ENCODE results near the gene NGEF. TPM values are rescaled to one million over a fixed set of nuclear protein-coding genes. Genes with fewer than 3 reads are reported as not detected.

The NGEF gene
- total and polyA plus RNA-seq, 3 donors from 2014 or later: 7.9 to 28.7 (median 15.6) TPM

DNA sequence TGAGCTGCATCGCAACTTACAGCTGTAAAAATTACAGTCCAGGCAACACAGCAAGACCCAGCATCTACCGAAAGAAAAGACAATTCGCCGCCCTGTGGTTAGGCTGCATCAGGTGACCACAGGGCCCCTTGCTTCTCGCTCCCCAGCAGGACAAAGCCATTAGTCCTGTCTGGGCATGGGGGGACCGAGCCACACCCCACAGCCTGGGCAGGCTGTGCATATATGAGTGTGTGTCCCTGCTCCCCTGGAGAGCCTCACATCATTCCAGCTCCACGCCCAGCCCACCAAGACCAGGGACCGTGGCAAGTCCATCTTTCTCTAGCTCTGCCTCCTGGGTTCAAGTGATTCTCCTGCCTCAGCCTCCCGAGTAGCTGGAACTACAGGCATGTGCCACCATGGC is 109.1 kb downstream of the NGEF start:
- TF ChIP-seq, protein P1, sequence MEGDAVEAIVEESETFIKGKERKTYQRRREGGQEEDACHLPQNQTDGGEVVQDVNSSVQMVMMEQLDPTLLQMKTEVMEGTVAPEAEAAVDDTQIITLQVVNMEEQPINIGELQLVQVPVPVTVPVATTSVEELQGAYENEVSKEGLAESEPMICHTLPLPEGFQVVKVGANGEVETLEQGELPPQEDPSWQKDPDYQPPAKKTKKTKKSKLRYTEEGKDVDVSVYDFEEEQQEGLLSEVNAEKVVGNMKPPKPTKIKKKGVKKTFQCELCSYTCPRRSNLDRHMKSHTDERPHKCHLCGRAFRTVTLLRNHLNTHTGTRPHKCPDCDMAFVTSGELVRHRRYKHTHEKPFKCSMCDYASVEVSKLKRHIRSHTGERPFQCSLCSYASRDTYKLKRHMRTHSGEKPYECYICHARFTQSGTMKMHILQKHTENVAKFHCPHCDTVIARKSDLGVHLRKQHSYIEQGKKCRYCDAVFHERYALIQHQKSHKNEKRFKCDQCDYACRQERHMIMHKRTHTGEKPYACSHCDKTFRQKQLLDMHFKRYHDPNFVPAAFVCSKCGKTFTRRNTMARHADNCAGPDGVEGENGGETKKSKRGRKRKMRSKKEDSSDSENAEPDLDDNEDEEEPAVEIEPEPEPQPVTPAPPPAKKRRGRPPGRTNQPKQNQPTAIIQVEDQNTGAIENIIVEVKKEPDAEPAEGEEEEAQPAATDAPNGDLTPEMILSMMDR (IDR thresholded peaks at IDR 0.05): no peak
- TF ChIP-seq POLR2A (IDR thresholded peaks at IDR 0.05): no peak
- intact Hi-C loops (cut with DNase I; ENCODE audit: low total_unique reads): no loop called here
- no peak for DNase-seq
- Histone ChIP-seq H3K4me3 (no peak overlapping the region), H3K27me3 (no peaks in the 10 kb centered on the region), H3K9me3 (no peaks in the 10 kb centered on the region), H3K36me3 (ENCODE audit: low read depth, missing control alignments) (no peaks in the 10 kb centered on the region), H3K4me1 (peaks cover 8% of the 10 kb centered on the region), H3K27ac (no peak overlapping the region)
- WGBS, 2 donors: 88 to 89% methylated on average over 8 to 9 of the region's 9 CpGs

DNA sequence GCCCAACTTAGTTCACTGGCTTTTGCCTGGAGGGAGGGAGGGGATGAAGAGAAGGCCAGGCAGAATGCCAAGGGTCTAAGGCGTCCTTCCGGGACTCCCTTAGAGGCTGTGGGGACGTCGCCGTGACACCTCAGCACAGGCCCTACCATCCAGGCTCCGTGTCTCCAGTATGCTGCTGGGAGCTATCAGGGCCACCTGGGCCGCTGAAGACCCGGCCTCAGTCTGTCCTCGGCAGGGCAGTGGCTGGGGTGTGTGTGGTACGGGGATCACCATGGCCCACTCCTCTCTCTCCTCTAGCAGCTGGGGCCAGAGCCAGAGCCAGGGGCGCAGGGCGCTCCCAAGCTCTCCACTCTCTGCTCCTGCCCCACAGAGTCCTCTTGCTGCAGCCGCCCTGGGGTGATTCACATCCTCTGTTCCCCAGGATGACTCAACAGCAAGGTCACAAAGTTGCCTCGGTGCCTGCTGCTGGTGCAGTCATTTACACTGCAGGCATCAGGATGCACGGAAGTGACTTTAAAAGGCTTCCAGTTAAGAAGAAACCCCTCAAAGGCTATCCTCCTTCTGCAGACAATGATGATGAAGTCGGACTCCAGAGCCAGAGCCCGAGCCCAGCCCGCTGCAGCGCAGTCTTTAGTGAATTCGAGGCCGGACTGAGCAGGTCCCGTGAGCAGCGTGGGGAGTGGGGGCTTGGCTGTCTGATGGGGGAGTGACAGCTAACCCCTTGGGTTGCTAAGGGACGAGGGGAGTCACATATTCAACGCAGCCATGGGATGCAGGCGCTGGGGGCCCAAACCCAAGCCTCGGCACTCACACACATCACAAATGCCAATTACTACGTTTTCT is 111.1 kb downstream of the NGEF start:
- no peak overlapping the region for H3K4me3 ChIP-seq
- 66 to 85% methylated on average over 18 to 28 of the region's 28 CpGs for WGBS, 2 donors
- no peaks in the 10 kb centered on the region for H3K27me3 ChIP-seq
- H3K9me3 ChIP-seq: no peaks in the 10 kb centered on the region
- H3K36me3 ChIP-seq (ENCODE audit: low read depth, missing control alignments): no peaks in the 10 kb centered on the region
- DNase-seq: no peak
- peaks cover 4% of the 10 kb centered on the region for H3K4me1 ChIP-seq
- no peak overlapping the region for H3K27ac ChIP-seq
- intact Hi-C loops (cut with DNase I; ENCODE audit: low total_unique reads): no loop called here
- no peak for TF ChIP-seq POLR2A (IDR thresholded peaks at IDR 0.05)
- TF ChIP-seq, protein P1 (IDR thresholded peaks at IDR 0.05): no peak

DNA sequence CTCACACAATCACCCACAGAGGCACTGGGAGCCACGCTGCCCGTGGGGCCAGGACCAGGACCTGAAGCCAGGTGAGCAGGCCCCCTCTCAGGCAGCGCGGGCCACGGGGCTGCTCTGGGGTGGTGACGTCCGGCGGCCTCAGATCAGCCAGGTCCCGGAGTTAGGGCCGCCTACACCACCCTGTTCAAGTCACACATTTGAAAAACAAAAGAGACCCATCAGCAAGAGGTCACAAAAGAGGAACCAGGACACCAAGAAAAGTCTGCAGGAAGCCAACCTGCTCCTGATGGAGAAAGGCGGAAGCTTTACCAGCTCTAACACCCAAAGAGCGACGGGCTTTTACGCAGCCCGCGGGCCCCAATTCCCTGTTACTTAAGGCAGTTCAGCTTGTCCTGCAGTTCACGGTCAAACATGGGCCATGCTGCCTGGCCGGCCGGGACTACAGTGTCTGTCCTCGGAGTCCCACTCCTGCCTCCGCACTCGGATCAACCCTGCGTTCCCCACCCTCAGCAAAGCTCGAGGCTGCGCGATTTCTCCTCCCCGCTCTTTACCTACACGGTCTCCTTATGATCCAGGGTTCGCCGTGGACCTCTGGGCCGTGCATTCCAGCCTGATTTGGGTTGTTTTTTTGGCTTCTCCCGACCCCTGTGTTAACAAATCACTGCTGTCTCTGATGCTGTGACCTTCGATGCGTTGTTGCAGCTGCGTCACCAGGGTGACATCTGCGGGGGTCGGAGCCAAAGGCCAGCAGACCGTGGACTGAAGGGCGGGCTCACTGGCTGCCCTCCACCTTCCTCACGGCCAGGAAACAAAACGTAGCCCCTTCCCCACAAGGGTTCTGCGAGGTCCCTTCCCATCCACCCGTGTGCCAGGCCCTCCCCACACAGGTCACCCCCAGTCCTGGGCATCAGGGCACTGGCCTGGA is 112.0 kb downstream of the NGEF start:
- H3K27ac ChIP-seq: no peak overlapping the region
- TF ChIP-seq, protein P1 (IDR thresholded peaks at IDR 0.05): no peak
- no peak for TF ChIP-seq POLR2A (IDR thresholded peaks at IDR 0.05)
- peak; percentile 32 for DNase-seq
- H3K36me3 ChIP-seq (ENCODE audit: low read depth, missing control alignments): no peaks in the 10 kb centered on the region
- 43 to 53% methylated on average over 42 to 43 of the region's 43 CpGs for WGBS, 2 donors
- H3K9me3 ChIP-seq: no peaks in the 10 kb centered on the region
- intact Hi-C loops (cut with DNase I; ENCODE audit: low total_unique reads): no loop called here
- no peak overlapping the region for H3K4me3 ChIP-seq
- H3K27me3 ChIP-seq: no peaks in the 10 kb centered on the region
- H3K4me1 ChIP-seq: peaks cover 4% of the 10 kb centered on the region

DNA sequence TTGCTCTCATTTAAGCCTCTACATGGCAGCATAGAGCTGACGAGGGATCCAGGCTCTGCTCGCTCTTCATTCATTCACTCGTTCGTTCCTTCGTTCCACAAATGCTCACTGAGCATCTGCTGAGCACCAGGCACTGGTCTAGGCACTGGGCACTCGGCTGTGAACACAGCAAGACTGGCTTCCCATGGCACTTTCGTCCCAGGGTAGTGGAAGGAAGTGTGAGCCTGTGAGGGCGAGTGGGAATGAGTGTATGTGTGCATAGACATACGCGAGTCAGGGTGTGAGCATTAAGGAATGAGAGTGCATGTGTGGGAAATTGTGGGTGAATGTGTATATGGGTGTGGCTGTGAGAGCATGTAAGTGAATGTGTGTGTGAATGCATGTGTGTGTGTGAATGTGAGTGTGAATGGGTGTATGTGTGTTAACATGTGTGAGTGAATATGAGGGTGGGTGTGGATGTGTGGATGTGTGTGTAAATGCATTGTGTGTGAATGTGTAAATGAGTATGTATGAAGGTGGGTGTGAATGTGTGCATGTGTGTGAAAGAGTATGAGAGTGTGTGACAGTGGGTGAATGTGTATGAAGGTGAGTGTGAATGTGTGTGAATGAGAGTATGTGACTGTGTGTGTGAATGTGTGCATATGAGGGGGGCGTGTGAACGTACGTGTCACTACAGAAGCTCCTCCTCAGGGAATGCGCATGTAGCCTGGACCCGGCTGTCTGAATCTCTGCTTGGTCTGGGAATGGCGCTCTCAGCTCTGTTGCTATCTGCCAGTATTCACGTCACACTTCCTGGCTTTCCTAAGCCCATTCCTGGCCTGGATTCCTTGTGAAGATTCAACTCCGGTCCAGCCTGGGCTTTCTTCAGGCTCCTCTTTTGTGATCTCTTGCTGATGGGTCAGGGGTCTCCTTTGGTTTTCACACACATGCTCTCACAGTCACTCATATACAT is 114.2 kb downstream of the NGEF start:
- Histone ChIP-seq H3K4me3 (no peak overlapping the region), H3K9me3 (no peaks in the 10 kb centered on the region), H3K27me3 (no peaks in the 10 kb centered on the region), H3K27ac (no peak overlapping the region), H3K4me1 (peaks cover 4% of the 10 kb centered on the region), H3K36me3 (ENCODE audit: low read depth, missing control alignments) (no peaks in the 10 kb centered on the region)
- peak; percentile 42 for DNase-seq
- WGBS, 2 donors: 63 to 68% methylated on average over 18 of the region's 18 CpGs
- TF ChIP-seq, protein P1 (IDR thresholded peaks at IDR 0.05): no peak
- no peak for TF ChIP-seq POLR2A (IDR thresholded peaks at IDR 0.05)
- intact Hi-C loops (cut with DNase I; ENCODE audit: low total_unique reads): no loop called here
